HepG2 (cell line): ENCODE data around the gene CEP120. TPM values are rescaled to one million over a fixed set of nuclear protein-coding genes. Genes with fewer than 3 reads are reported as not detected.

Experiments used
- LCORL ChIP-seq, 2 experiments: fragments of 450-650 bp in 1 of 2; sonication (generic) in 1 of 2; formaldehyde crosslinking in 1 of 2; IDR thresholded peaks; 2 replicates each; pipeline versions ENCODE4 v1.5.0 to v1.6.1; 2017 to 2020; ENCODE audit warnings: antibody characterized with exemption in 1 of 2, missing genetic modification reagents in 1 of 2
- NFYC ChIP-seq: IDR thresholded peaks from 2 replicates; pipeline ENCODE4 v1.6.1; 2016; ENCODE audit warnings: missing genetic modification reagents, missing compliant biosample characterization
- RNF2 ChIP-seq: fragments of 450-650 bp; conservative IDR thresholded peaks from 2 replicates; pipeline ENCODE4 v1.6.1; 2016; ENCODE audit warnings: low read depth
- RXRB ChIP-seq: IDR thresholded peaks from 2 replicates; pipeline ENCODE4 v1.6.1; 2016; ENCODE audit warnings: borderline replicate concordance, missing genetic modification reagents, missing compliant biosample characterization
- YEATS4 ChIP-seq: sonication (generic); formaldehyde crosslinking; IDR thresholded peaks from 2 replicates; pipeline ENCODE4 v1.4.0; 2020; ENCODE audit warnings: missing genetic modification reagents, borderline replicate concordance
- ZBTB40 ChIP-seq, 2 experiments: fragments of 450-650 bp in 1 of 2; sonication (generic) in 1 of 2; formaldehyde crosslinking in 1 of 2; IDR thresholded peaks; 2 replicates each; pipeline versions ENCODE4 v1.6.1 to v1.8.0; 2016 to 2022; ENCODE audit warnings: antibody characterized with exemption in 1 of 2, mild to moderate bottlenecking in 1 of 2, missing genetic modification reagents in 1 of 2
- ZNF572 ChIP-seq: sonication (generic); formaldehyde crosslinking; IDR thresholded peaks from 2 replicates; pipeline ENCODE4 v1.5.1; 2020; ENCODE audit warnings: mild to moderate bottlenecking, missing genetic modification reagents
- polyA plus RNA-seq, 8 experiments: library from polyadenylated mRNA; depleted of rRNA in 3 of 8; stranded (reverse) in 7 of 8; unstranded in 1 of 8; fragments of >200 nt; fragmentation: Illumina TruSeq in 4 of 8; extraction: Trizol in 4 of 8; gene quantifications; 2 replicates each; pipeline versions ENCODE4 v1.2.1 to v1.2.3, GENCODE V29; 2011 to 2016; ENCODE audit warnings: low read depth in 4 of 8, missing spikeins in 1 of 8, mixed read lengths in 1 of 8; ENCODE audit not compliant: insufficient read depth in 1 of 8
- total RNA-seq, 5 experiments: library from RNA; depleted of rRNA; stranded (reverse); fragments of >200 nt; fragmentation: Illumina TruSeq; extraction: Trizol; gene quantifications; 2 replicates each; pipeline ENCODE4 v1.2.3, GENCODE V29; 2016; ENCODE audit warnings: low read depth in 1 of 5
- TF ChIP-seq, protein P1 (sequence below): sonication (generic); formaldehyde crosslinking; IDR thresholded peaks from 2 replicates; pipeline ENCODE4 v1.8.0; 2022; ENCODE audit warnings: mild to moderate bottlenecking, missing genetic modification reagents; ENCODE audit not compliant: insufficient replicate concordance
- TF ChIP-seq, protein P2 (sequence below): sonication (generic); formaldehyde crosslinking; IDR thresholded peaks from 2 replicates; pipeline ENCODE4 v1.5.0; 2020; ENCODE audit warnings: missing genetic modification reagents
- TF ChIP-seq, protein P3 (sequence below): sonication (generic); formaldehyde crosslinking; conservative IDR thresholded peaks from 2 replicates; pipeline ENCODE4 v1.8.1; 2023; ENCODE audit warnings: missing genetic modification reagents

Gene CEP120
- total and polyA plus RNA-seq, 2 of the 13 experiments (the other 11 are each of a cell fraction or from before 2014, with no cell fraction given) = 8.0 to 14.7 TPM

GRCh38 chr5:123423278-123424149 is at the start of gene CEP120 (continued):
- TF ChIP-seq ZBTB40 (IDR thresholded peaks at IDR 0.05) (no peak), ZBTB40 (CRISPR knock-in tag; IDR thresholded peaks at IDR 0.05) (peak; percentile 81), ZNF572 (CRISPR knock-in tag) (no peak), RNF2 (peak; percentile 63; the same call in 1 of the 2 replicates), NFYC (CRISPR knock-in tag) (peak; percentile 9; the same call in 1 of the 2 replicates), RXRB (peak; percentile 72; the same call in 1 of the 2 replicates), YEATS4 (peak; percentile 89), LCORL (IDR thresholded peaks at IDR 0.05) (no peak), LCORL (CRISPR knock-in tag; IDR thresholded peaks at IDR 0.05) (peak; percentile 58)
- TF ChIP-seq, protein P1, sequence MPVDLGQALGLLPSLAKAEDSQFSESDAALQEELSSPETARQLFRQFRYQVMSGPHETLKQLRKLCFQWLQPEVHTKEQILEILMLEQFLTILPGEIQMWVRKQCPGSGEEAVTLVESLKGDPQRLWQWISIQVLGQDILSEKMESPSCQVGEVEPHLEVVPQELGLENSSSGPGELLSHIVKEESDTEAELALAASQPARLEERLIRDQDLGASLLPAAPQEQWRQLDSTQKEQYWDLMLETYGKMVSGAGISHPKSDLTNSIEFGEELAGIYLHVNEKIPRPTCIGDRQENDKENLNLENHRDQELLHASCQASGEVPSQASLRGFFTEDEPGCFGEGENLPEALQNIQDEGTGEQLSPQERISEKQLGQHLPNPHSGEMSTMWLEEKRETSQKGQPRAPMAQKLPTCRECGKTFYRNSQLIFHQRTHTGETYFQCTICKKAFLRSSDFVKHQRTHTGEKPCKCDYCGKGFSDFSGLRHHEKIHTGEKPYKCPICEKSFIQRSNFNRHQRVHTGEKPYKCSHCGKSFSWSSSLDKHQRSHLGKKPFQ = no peak
- TF ChIP-seq, protein P2, sequence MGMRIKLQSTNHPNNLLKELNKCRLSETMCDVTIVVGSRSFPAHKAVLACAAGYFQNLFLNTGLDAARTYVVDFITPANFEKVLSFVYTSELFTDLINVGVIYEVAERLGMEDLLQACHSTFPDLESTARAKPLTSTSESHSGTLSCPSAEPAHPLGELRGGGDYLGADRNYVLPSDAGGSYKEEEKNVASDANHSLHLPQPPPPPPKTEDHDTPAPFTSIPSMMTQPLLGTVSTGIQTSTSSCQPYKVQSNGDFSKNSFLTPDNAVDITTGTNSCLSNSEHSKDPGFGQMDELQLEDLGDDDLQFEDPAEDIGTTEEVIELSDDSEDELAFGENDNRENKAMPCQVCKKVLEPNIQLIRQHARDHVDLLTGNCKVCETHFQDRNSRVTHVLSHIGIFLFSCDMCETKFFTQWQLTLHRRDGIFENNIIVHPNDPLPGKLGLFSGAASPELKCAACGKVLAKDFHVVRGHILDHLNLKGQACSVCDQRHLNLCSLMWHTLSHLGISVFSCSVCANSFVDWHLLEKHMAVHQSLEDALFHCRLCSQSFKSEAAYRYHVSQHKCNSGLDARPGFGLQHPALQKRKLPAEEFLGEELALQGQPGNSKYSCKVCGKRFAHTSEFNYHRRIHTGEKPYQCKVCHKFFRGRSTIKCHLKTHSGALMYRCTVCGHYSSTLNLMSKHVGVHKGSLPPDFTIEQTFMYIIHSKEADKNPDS (CRISPR knock-in tag) = peak; percentile 63; the same call in 1 of the 2 replicates
- TF ChIP-seq, protein P3, sequence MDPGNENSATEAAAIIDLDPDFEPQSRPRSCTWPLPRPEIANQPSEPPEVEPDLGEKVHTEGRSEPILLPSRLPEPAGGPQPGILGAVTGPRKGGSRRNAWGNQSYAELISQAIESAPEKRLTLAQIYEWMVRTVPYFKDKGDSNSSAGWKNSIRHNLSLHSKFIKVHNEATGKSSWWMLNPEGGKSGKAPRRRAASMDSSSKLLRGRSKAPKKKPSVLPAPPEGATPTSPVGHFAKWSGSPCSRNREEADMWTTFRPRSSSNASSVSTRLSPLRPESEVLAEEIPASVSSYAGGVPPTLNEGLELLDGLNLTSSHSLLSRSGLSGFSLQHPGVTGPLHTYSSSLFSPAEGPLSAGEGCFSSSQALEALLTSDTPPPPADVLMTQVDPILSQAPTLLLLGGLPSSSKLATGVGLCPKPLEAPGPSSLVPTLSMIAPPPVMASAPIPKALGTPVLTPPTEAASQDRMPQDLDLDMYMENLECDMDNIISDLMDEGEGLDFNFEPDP (CRISPR knock-in tag) = no peak
